Stimulated activated CD8-positive, alpha-beta memory T cell treated with anti-CD3 and anti-CD28 coated beads, Interleukin-2, amount 100 ng/mL, for 48 hours (primary cell): Measurements from ENCODE around the gene SMG6.
"Not testable (repeated sequence)": the region's sequence is repeated elsewhere in the genome, so short reads cannot be mapped to it uniquely, and the experiment has no call there.

Experiments
- DNase-seq, 2 donors: peaks; one replicate each; pipeline ENCODE4 v3.0.0-alpha.2; 2020; ENCODE audit warnings: low read depth in 2 of 2

Gene SMG6

DNA sequence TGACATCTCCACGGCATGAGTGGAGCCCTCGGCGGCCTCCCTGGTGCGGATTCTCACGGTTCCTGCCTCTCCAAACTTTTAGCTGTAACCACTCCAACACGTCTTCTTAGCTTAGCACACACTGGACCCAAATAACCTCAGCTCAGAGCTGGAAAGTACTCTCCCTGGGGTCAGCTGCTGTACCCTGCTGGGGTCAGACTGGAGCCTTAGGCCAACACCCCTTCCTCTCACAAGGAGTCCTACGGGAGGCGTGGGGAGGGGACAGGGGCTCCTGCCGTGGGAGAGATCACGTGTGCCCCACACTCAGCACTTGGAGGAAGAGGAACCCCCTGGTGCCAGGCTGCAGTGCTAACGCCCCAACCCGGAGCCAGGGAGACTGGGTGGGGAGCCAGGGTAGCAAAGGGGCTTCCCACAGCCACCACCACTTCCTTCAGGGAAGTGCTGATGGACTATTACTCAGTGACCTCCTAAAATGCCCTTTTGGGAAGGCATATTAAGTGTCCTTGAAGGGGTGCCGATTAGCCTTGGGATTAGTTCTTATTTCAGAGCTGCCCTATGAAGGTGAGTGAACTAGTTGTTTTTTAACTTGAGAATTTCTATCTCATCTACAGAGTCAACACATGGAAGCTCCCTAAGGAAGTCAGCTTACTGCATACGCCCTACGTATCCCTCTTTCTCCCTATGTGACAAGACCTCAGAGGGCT lies 124.6 kb downstream of the SMG6 start:
- no peak for DNase-seq

DNA sequence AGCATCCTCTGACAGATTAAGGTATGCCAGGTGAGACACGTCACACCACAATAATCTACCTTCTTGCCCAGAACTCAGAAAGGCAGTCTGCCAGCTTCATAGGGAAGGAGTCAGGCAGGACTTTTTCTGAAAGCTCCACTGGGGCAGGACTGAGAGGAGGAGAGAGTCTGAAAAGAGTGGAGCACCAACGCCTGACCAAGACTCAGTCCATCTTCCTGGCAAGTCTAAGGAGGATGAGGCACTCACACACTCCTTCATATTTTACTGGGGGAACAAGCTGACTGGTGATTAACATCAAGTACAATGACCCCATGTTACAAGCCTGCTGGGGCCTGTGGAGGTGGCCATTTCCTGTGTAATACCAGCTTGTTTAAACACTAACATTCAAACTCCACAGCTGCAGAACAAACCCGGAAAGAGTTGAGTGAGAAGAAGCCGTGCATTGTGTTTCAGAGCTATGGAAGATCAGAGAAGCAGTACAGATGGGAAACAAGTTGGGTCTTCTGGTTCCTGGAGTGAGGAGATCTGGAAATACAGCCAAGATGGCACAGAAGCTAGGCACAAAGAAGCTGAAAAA lies 126.3 kb downstream of the SMG6 start:
- no peak for DNase-seq

DNA sequence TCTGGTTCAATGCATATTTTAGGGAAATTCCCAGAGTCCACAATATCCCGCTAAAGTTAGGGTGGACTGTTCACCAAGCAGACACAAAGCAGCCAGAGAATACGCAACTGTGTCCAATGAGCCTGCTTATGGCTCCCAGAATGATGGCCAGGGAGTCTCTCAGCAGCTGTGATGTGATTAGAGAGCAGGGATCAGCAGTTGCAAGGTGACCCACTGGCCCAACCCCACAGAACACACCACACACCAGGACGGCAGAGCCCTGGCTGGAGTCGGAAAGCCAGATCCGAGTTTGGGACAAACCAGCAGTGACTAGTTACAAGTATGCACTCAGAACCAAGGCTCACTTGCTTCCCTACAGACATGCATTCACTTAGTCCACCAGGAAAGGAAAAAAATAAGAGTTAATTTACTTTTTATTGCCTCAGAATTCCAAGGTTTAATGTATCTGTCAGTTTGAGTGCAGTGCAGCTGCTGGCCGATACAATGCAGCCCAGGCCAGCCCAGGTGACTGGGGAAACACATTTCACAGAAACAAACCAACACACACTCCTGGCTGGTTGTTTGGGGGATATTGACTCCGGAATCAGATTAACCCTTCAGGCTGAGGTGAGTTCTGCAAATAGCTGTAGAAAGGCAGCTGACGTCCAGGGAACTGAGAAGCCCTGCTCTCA lies 127.0 kb downstream of the SMG6 start:
- DNase-seq = no peak

DNA sequence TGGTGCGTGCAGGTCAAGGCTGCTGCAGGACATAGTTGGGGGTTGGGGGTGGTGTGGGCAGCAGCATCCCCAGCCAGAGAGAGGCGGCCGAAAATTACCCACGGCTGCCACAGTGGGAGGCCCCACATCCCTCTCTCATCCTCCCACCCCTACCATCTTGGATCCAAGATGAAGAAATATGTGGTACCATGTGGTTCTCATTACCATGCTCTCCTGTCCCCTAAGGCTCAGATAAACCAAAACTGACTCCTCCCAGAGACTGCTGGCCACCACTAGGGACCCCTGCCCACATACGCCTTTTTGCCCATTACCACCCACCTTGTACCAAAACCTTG lies 128.3 kb downstream of the SMG6 start:
- DNase-seq = no peak

DNA sequence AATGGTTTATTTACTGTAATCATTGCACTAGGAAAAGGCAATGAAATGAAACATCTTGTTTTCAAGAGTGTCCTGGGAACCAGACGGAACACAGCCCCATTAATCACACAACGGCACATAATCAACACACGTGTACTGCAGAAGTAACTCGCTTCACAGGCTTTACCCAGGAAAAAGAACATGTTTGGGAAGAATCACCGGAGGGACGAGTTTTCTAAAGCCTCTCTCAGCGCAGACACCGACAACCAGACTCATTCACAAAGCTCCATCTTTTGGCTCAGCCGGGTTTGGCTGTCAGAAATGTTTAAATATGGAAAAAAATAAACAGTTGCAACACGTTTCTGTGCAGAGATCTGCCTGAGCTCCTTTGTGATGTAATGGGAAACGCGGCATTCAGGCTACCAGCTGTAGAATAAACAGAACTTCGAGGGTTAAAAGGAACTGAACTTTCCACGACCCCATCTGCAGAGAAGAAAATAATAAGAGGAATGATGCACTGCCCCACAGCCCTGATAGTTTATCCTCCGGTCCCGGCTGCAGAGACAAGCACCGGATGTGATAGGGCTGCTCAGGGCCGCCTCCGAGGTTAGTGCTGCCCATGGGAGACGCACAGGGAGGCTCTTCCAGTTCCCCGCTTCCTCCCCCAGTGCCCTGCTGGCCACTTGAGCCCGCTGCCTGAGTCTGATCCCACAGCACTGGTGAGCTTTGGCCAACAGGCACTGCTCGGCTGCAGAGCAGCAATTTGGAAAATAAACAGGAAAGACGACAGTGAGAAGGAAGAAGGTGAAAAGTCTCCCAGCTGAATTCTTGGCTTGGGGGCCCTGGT lies 128.9 kb downstream of the SMG6 start:
- no peak for DNase-seq

DNA sequence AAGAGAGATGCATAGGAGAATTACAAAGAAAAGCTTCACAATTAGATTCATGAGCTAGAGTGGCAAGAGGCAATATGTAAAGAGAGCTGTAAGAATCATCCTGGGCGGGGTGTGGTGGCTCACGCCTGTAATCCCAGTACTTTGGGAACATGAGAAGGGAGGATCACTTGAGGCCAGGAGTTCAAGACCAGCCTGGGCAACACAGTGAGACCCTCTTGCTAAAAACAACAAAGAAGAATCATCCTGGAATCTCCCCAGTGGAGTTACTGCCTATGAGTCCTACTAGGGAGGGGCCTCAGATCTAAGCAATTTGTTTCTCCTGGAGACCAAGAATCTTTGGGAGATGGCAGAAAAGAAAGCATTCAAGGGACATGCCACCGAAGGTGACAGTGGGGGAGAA lies 129.6 kb downstream of the SMG6 start:
- DNase-seq = no peak

DNA sequence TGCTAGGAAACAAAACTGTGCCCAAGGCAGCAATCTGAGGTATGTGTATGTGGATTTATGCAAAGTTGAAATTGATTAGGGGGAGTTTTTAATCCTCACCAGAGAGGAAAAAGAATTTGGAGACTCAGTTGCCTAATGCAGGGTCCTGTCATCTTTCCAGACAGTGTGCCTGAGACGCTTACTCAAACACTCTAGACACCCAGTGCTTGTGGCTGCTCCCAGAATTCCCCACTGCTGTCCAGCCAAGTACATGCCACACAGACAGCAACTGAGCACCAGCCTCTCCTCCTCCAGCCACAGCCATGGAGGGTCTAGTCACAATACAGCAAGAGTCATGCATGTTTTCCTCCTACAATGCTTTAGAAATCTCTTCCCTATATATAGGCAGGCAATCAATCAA lies 130.6 kb downstream of the SMG6 start:
- no peak for DNase-seq

DNA sequence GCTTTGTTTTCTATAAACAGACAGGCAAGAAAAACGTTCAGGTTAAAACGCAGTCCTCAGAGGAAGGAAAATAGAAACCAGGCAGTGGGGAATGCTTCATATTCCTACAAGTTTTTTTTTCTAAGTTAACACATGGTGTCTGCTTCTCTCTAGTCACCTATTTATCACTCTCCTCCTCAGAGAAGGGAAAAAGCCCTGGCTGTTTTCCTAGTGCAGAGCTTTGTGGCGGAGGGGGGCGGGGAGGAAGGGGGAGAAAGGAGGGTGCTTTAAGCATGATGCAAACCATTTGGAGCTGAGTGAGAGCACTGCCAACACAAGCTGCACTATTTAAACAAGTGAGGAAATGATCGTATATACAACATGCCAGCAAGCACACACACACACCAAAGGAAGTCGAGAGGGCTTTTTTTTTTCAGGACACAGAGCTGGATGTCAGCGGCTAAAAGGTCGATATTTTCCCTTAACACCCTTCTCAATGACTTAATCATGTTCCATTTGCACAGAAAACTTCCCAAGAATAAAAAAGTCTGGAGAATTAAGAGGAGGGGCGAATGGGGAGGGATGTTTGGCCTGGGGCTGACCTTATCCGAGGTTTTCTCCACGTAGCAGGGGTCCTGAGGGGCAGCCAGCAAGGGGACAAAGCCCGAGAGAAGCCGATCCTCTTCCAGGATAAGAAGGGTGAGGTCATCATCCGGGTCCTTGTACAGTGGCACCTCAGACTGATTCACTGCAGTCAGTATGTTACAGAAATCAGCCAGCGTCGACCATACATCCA lies 131.3 kb downstream of the SMG6 start:
- no peak for DNase-seq

DNA sequence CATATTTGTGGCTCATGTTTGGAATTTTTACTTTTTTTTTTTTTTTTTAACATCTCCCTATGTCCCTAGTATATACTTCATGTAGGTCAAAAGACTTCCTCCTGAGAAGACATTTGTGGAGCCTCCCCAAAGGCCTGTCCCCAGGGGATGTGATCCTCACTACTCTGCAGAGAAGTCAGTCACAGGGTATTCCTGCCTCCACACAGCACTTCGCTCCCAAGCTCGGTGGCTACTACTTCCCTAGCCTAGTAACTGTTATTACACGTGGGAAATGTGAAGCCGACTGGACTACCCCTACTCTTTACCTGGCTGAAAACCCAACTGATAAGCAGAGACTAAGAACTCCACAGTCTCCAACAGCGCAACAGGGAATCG lies 131.9 kb downstream of the SMG6 start:
- DNase-seq = no peak

DNA sequence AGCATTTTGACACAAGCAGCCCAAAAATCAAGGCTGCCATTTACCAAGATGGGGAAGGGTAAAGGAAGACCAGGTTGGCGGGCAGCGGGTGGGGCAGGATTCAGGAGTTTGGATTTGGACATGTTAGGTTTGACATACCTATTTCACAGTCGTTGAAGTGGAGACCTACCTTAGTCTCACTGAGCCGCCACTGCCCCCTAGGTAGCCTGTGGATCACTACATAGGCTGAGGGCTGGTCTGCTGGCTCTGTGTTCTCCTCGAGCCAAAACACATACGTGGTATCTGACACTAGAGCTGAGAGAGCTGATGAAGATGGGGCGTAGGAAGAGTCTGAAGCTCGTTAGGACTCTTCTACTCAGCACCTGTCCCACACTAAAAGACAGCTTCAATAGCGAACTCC lies 133.6 kb downstream of the SMG6 start:
- DNase-seq = peak in 1 of 2 donors; percentile 3

DNA sequence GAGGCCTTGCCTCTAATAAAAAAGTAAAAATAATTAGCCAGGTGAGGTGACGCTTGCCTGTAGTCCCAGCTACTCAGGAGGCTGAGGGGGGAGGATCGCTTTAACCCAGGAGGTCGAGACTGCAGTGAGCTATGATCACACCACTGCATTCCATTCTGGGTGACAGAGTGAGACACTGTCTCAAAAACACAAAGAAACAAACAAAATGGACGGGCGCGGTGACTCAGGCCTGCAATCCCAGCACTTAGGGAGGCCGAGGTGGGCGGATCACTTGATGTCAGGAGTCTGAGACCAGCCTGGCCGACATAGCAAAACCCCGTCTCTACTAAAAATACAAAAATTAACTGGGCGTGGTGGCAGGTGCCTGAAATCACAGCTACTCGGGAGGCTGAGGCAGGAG lies 137.9 kb downstream of the SMG6 start:
- DNase-seq = not testable (repeated sequence)

DNA sequence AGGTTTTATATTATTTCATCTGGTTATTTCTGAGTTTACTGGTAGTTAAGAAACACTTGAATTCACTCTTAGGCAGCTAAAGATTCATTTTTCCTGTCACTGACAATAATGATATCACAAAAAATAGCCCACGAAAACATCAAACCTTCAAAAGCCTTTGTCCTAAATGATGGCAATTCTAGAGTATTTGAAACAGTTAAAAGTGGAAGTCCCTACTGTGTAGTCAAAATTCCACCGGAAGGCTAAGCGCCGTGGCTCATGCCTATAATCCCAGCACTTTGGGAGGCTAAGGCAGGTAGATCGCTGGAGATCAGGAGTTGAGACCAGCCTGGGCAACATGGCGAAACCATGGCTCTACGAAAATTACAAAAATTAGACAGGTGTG lies 145.2 kb downstream of the SMG6 start:
- DNase-seq = no peak

DNA sequence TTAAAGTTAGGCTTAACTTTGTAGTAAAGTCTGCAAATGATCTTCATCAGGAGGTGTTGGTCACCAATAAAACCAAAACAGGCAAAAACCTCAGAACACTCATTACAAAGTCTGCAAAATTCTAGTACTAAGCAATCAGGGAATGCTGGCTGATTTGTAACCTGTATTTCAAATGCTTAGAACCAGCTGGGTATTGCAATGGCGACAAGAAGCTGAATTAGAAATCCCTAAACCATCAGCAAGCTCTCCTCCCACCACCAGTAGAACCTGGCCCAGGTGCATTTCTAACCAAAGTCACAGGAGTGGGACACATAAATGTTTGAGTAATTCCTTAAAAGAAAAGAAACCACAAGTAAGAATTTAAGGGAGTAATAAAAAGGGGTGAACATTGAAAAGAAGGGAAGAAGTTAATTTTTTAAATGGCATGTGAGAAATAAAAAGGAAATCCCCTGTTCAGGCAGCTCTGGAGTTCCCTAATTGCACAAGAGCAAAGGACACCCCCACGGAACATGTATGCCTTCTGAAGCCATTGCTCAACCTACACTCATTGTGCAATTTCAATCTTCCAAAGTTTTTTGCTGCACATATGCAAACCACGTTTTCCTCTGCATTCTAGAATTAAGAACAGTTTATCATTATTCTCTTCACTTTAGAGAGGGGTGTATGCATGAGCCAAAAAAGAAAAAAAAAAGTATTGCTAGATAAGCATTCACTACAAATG lies 145.8 kb downstream of the SMG6 start:
- DNase-seq = no peak

DNA sequence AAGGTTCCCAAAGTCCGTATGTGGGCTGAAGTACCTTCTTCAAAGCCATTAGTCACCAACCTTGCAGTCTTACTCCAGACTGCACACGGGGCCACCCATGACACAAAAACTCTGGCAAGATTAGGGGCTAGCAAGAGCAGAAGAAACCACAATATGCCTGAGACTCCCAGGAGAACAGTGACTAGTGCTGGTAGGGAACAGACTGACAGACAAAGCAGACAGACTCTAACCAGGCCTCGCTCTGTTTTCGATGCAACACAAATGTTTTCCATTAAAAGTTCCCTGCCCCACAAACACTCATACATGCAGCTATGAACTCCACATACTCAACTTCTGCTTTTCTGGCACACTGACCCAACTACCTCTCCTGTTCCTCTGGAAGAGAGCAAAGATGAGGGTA lies 146.5 kb downstream of the SMG6 start:
- no peak for DNase-seq

DNA sequence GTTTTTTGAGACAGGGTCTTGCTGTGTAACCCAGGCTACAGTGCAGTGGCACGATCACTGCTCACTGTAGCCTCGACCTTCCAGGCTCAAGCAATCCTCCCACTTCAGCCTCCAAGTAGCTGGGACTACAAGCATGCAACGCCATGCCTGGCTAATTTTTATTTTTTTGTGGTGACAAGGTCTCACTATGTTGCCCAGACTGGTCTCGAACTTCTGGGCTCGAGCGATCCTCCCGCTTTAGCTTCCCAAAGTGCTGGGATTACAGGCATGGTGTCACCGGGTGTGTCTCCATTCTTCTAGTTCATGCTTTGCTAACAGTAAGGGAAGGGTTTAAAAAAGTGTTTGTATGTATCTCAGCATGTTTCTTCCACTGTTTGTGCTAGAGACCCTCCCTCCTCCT lies 146.9 kb downstream of the SMG6 start:
- DNase-seq = no peak

DNA sequence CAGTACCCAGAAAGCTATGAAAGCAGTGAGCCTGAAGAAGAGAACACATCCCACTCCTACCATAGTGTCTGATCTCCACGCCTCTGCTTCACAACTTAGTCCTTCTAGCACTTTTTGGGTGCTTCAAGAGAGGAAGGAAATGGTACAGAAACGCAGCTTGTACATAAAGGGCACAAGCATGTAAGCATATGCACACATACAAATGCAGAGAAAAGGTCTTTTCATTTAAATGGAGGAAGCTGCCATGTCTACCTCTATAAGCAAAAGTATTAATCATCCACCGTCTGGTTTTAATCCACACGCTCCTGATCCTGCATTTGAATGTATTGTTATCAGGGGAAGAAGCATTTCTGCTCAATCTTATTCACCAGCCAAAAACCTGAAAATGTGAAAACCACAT lies 148.0 kb downstream of the SMG6 start:
- DNase-seq = no peak

DNA sequence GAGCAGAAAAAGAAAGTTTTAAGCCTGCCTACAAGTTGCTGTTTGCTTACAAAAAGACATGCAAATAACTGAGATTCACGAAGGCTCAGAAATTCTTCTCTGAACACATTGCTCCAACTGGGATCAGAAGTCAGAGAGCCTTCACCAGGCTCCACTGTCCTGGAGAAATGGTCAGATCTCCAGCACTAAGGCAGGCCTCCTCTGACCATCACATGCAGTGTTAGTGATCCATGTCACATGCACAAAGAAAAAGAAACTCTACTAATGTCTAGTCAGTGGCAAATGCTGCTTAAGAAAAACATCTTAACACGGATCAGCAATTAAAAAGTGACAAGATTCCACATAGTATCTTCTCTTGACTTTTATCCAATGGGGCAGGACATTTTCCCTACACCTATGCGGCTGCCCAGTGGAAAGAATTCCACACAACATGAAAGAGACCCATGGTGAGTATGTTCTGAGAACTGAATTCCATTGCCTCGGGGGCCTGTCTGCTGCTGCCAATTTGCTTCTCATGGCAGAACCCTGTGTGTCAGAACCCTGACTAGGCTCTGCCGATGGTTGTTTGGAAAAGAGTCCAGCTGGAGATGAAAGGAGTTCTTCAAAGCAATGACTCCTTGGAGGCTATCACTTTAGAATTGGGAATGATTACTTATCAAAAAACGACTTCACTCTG lies 152.1 kb downstream of the SMG6 start:
- DNase-seq = no peak

DNA sequence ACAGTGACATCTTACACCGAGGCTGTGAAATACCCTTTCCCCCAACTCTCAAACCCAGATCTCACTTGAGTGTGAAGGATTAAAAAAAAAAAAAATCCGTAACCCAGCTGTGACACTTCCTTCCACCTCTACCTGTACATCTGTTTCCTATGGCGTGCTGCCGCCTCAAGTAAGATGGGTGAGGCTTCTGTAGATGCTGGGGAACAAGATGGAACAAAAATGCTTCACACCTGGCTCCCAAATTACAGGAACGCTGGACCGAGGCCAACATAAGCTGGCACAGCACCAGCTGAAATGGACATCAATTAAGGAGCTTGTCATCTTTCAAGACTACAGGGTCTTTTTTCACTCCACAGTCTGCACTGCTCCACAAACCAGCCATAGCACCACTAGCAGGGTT lies 152.8 kb downstream of the SMG6 start:
- no peak for DNase-seq

DNA sequence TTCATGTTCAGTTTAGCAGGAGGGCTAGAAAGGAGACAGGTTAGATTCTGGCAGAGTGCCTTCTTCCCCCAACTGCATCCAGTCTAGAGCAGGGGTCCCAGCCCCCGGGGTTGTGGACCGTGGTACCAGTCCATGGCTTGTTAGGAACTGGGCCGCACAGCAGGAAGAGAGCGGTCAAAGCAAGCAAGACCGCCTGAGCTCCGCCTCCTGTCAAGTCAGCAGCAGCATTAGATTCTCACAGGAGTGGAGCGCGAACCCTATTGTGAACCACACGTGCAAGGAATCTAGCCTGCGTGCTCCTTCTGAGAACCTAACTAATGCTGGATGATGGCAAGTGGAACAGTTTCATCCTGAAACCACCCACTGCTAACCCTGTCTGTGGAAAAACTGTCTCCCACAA lies 153.7 kb downstream of the SMG6 start:
- DNase-seq = no peak

DNA sequence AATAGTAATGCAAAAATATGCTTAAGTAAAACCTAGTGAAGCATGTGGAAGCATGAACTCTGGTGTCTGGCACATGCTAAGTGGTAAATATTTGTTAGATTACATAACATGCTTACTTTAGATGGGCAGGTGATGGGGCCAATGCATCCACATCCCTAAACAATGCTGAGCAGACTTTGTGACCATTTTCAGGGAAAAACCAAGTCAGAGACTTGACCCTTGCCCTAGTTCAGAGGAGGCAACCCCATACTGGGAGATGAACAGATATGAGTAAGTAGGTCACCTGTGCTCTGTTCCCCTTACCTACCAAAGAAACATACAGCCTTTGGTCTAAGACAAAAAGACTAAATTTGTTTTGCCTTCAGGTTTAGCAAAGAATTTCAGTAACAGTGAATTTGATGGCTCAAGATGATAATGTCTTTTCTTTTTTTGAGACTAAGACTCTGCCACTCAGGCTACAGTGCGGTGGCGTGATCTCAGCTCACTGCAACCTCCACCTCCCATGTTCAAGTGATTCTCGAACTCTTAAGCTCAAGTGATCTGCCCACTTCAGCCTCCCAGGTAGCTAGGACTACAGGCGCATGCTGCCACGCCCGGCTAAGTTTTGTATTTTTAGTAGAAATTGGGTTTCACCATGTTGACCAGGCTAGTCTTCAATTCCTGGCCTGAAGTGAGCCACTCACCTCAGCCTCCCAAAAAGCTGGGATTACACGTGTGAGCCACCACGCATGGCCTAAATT lies 157.3 kb downstream of the SMG6 start:
- no peak for DNase-seq
